HuH-7.5 (cell line): ENCODE measurements around the gene FCGBP.

ENCODE experiments used
- DNase-seq: peaks from one replicate; pipeline ENCODE4 v3.0.0; 2011; ENCODE audit warnings: low spot score

The FCGBP gene

GRCh38 chr19:39946532-39946931 is 12.1 kb upstream of the FCGBP start:
- no peak for DNase-seq

GRCh38 chr19:39943586-39943985 is 9.2 kb upstream of the FCGBP start:
- no peak for DNase-seq

DNA sequence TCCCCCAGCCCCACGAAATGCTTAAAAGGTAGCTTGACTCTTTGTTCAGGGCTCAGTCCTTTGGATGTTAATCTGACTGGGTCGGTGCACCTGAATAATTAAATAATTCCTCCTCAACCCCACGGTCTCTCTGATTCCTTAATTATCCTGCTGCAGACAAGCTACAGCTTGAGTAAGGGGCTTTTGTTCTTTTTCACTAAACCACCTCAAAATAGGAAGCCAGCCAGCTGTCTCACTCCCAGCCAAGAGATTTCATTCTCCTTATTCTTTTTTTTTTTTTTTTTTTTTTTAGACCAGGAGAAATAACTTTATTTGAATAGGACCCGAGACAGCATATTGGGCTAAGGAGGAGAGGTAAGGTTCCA is 7.9 kb upstream of the FCGBP start:
- DNase-seq: no peak

DNA sequence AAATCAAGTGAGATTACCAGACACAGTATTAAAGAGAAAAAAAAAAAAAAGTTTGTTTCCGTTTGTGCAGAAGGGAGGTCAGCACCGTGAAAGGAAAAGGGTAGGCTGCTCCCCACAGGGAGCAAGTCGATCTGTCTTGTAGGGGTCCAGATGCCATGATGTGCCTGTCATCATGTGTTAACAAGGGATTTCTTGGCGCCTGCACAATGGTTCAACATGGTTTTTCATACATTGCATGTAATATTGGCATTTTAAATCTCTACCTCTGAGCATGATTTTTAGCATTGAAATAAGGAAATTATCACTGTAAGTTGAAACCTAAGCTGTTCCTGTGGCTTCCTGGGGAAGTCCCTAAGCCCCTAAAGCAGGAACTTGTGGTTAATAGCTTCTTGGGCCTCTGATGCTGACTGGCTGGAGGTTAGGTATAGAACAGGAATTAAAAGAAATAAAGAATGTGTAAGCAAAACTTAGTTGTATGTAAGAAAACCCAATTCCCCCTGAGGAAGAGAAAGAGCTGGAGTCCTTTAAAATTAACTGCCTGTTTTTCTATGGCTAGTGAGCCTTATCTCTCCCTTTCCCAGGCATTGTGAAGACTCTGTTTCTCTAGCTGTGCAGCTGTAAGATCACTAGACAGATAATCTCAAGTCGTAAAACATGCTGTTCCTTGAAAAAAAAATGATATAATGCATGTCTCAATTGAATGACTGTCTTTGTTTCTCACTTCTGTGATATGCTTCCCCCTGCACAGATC is 7.4 kb upstream of the FCGBP start:
- no peak for DNase-seq

DNA sequence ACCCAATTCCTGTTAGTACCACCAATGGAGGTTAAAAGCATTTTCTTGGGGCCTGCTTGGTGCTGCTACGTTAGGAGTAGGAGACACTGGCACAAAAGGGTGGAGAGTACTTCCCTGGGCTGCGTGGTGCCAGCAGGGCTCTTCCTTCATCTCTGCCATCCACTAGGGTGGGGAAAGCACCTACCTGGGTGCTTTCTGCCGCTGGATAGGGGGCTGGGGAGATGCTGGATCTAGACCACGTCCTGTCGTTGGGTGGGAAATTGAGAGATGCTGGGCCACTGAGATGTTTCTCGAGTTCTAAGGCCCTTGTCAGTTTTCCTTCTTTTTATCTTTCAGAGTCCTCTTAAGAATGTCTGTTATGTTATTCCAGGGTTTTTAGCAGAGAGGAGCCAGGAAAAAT is 6.7 kb upstream of the FCGBP start:
- no peak for DNase-seq

DNA sequence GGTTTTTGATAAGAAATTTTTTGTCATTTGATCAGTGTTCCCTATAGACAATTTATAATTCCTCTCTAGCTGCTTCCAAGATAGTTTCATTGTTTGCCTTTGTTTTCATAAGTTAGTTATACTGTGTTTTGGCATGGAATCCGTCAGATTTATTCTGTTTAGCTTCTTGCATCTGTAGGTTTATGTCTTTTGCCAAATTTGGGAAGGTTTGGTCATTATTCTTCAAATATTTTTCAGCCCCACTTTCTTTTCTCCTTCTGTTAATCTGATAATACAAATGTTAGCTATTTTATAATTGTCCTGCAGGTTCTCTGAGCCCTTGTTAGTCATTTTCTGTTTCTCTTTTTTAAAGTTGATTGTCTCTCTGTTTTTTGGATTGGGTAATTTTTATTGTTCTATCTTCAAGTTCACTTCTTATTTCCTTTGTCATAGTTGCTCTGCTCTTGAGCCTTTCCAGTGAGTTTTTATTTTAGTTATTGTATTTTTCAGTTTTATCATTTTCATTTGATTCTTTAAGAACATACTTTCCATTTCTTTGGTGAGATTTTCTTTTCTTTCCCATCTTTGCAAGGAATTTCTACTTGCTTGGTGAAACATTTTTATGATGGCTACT is 5.9 kb upstream of the FCGBP start:
- no peak for DNase-seq

GRCh38 chr19:39939556-39939955 is 5.1 kb upstream of the FCGBP start:
- DNase-seq: no peak

DNA sequence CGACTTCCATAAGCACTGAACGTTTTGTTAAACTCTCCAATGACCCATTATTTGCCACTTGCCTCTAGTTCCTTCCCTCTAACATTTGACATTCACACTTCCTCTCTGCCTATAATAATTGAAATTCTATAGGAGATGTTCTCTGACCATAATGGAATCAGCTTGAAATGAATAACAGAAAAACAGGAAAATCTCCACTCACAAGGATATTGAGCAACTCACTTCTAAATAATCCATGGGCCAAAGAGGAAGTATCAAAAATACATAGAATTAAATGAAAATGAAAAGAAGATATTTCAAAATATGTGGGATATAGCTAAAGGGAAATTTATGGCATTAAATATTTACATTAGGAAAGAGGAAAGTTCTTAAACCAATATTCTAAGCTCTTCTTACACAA is 3.4 kb upstream of the FCGBP start:
- DNase-seq: no peak

DNA sequence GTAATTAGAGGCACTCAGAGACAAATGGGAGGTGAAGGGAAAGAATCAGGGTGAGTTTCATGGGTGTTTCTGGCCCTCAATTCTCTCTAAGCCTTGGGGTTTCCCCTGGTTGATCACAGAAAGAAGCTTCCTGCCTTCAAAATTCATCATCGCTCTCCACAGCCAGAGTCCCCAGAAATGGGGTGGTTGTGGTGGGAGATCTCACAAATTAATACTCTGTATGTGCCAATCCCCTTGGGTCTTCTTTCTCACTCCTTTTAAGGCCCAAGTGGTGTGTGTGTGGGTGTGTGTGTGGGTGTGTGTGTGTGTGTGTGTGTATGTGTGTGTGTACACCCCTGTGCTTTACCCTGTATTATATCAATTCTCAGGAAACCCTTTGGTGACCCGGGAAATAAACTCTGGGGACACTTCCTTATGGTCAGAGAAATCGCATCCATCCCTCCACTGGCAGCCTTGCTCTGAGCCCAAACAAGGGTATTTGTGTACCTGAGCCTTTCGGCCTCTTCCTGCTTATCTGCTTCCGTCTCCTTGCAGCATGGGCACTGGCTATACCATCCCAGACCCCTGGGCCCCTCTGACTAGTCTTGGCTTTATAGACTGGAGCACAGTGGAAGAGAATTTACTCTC is 2.8 kb upstream of the FCGBP start:
- DNase-seq: no peak

GRCh38 chr19:39936622-39937021 is 2.2 kb upstream of the FCGBP start:
- no peak for DNase-seq

GRCh38 chr19:39936020-39936419 is 1.6 kb upstream of the FCGBP start:
- no peak for DNase-seq

DNA sequence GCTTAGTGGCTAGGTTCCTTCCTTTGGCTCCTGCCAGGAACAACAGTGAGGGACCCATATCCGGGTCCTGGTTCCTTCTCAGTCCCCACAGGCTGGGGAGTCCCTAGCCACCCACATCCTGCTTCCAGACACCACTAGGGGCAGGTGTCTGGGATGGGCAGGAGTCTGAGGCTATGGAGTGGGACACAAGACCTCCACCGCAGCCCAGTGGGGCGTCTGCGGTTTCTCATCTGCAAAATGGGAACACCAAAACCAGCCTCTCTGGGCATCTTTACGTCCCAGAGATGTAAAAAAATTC is 879 bp upstream of the FCGBP start:
- DNase-seq: no peak

GRCh38 chr19:39929750-39930149 is 4.7 kb downstream of the FCGBP start:
- DNase-seq: no peak

GRCh38 chr19:39928357-39928725 is 6.1 kb downstream of the FCGBP start:
- DNase-seq: no peak

DNA sequence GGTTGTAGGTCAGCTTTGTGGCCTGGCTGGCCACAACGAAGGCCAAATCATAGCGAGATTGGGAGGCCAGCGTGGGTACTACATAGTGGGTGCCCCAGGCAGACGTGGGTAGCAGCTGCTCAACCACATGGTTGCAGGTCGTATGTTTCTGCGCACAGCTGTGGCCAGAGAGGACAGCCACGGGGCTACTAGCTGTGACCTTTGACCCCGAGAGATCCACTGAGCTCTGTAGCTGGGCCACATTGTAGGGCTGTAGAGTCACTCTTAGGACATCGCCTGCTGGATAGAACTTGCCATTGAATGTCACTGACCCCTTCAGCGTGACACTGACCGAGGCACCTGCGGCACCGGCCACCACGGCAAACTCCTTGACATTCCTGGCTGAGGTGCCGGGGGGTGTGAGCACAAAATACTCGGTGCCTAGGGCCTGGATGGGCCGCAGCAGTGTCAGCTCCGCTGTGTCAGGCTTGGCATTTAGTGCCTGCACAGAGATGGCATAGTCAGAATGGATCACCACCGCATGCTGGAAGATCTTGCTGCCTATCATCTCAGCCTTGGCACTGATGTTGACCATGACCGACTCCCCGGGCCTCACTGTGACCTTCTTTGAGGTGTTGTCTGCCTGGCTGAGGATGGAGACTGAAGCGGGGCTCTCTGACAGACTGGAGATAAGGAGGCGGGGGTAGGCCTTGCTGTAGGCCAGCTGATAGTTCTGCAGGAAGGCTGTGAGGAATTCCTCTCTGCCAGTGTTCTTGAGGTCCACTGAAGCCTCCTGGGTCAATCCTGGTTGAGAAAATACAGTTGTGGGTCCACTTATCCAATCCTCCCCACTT is 6.7 kb downstream of the FCGBP start:
- no peak for DNase-seq

DNA sequence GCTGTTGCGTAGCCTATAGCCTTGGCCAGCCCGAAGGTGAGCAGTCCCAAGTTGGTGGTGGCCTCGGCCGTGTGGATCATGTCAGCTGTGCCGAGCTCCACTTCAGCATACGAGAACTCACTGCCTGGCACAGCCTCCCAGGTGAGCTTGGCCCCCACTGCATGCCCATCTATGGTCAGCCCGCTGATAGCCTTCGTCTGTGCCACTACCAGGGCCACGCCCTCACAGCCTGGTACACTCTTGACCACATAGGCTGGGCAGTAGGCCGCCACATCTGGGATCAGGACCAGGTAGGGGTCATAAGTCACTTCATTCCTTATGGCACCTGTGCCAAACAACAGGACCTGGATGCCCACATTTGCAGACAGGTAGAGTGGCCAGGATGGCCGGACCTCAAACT is 7.4 kb downstream of the FCGBP start:
- no peak for DNase-seq

- no peak for DNase-seq
These were observed 8.2 kb downstream of the FCGBP start for GRCh38 chr19:39926170-39926760.

GRCh38 chr19:39924952-39925351 is 9.5 kb downstream of the FCGBP start:
- DNase-seq: no peak

DNA sequence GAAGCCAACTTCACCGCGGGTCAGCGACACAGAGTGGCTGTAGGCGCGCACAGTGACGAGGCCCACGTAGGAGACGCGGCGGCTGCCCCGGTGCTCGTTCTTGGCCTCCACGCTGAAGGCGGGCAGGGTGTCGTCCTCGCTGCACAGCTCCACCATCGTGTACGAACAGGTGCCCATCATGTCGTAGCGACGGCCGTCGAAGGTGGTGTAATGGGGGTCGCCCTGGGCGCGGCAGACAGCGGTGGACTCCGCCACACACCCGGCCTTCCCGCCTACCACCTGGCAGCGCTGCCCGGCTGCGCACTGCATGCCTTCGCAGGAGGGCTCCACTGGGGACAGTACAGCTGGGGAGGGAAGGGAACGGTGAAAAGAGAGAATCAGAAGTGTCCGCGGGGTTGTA is 10.0 kb downstream of the FCGBP start:
- DNase-seq: no peak

GRCh38 chr19:39923862-39924261 is 10.6 kb downstream of the FCGBP start:
- DNase-seq: no peak

DNA sequence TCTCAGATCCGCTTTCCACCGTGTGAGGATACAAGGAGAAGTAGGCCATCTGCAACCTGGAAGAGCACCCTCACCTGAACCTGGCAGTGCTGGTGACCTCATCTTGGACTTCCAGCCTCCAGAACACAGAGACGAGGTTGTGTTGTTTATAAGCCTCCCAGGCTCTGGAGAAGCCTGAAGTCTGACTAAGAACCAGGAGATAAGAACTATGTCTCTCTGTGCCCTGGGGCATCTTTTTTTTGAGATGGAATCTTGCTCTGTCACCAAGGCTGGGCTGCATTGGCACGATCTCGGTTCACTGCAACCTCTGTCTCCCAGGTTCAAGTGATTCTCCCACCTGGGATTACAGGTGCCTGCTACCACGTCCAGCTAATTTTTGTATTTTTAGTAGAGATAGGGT is 14.5 kb downstream of the FCGBP start:
- DNase-seq: peak; percentile 3

DNA sequence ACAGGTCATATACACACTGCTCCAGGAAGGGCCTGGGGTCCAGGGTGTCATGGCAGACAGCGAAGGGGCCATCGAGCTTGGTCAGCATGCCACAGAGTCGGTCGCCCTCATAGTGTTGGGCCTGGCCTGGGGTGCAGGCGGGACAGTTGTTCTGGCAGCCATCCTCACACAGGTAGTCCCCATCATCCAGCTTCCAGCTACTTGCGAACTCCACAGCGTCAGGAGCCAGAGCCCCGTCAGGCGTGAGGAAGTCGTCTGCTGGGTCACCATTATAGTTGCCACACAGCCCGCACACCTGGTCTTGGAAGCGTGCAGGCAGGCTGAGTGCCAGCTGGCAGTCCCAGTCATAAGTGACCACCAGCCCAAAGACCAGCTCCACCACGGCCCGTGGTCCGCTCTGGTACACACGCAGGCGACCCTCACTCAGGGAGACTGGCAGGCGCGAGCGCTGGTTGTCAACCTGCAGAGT is 16.2 kb downstream of the FCGBP start:
- DNase-seq: no peak
